GM19397 (cell line): ENCODE results near the gene EXOC5.
"Not testable (repeated sequence)": the region's sequence is repeated elsewhere in the genome, so short reads cannot be mapped to it uniquely, and the experiment has no call there.

Source experiments
- ATAC-seq: cut with Tn5 transposase; IDR thresholded peaks from one replicate; pipeline ENCODE4 v1.9.1; 2021; ENCODE audit warnings: mild to moderate bottlenecking, moderate library complexity; ENCODE audit not compliant: unreplicated experiment

Gene EXOC5

DNA sequence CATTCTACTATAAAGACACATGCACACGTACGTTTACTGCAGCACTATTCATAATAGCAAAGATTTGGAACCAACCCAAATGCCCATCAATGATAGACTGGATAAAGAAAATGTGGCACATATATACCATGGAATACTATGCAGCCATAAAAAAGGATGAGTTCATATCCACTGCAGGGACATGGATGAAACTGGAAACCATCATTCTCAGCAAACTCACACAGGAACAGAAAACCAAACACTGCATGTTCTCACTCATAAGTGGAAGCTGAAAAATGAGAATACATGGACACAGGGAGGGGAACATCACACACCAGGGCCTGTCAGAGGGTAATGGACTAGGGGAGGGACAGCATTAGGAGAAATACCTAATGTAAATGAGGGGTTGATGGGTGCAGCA, 10.5 kb downstream of the EXOC5 start:
- ATAC-seq = not testable (repeated sequence)

DNA sequence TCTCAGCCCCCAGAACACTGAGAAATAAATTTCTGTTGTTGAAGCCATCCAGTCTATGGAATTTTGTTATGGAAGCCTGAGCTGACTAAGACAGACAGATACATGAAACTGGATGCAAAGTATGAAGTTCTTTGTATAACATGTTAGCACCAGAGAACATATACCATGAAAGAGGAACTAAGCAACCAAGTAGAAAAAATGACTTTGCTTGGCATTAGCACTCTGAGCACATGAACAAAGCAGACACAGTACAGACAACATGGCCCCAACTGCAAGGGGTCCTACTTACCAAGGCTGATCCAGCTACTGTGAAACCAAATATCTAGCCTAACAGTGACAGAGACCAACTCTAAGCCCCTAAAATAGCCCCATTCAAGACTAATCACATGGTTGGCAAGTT, 13.8 kb downstream of the EXOC5 start:
- no peak for ATAC-seq

- ATAC-seq = no peak
Observed at GRCh38 chr14:57246933-57247657, 21.6 kb downstream of the EXOC5 start.

DNA sequence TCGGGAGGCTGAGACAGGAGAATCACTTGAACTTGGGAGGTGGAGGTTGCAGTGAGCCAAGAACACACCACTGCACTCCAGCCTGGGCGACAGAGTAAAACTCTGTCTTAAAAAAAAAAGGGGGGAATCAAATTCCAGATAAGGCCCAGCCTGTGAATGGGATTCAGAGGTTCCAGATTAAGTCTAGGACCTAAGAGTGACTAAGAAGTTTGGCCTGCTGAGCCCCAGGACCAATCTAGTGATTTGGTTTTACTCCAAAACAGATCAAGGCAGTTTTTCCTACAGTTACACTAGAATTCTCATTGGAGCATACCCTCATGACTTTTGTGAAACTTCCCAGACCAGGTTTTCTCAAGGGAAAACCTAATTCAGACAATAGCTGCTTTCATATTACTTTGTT, 22.8 kb downstream of the EXOC5 start:
- ATAC-seq = no peak

GRCh38 chr14:57244106-57244505, 24.6 kb downstream of the EXOC5 start:
- no peak for ATAC-seq

DNA sequence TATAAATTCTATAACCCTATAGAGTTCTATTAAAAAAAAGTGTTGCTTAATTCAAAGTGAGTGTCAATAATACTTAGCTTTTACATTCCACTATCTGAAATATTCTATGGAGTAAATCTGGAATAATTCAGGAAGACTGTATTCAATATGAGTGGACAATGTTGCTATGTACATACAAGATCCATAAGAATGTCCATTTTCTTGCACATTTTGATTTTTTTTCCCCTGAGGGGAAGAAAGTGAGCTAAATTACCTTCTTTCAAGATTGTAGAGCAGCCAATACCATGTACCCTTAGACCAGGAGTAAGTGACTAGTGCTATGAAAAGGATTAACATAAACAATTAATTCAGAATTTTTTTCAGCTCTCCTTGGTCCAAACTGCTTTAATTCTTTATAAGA, 25.4 kb downstream of the EXOC5 start:
- no peak for ATAC-seq

- ATAC-seq = not testable (repeated sequence)
Observed at GRCh38 chr14:57240115-57240514, 28.6 kb downstream of the EXOC5 start.

GRCh38 chr14:57232006-57232405, 36.7 kb downstream of the EXOC5 start:
- no peak for ATAC-seq

- not testable (repeated sequence) for ATAC-seq
Observed at GRCh38 chr14:57228320-57228719, 40.4 kb downstream of the EXOC5 start.

- no peak for ATAC-seq
Observed at GRCh38 chr14:57227083-57227482, 41.6 kb downstream of the EXOC5 start.

- ATAC-seq = no peak
Observed at GRCh38 chr14:57221931-57222330, 46.8 kb downstream of the EXOC5 start.

- no peak for ATAC-seq
Observed at GRCh38 chr14:57212919-57213318, 55.8 kb downstream of the EXOC5 start.

DNA sequence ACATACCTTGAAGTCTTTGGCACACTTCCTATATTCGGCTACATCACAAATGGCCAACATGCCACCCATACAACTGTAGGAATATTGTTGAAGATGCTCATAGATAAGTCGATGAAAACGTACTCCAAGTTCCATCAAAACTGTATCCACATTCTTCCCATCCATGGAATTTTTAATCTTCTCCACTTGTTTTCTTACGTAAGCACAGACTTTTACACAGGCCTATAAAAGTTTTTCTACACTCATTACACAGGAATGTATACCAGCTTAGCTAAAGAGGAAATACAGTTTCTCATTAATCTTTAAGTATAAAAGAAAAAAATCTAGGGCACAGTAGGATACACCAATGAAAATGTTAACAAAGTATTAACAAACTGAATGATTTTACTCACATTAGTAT, 59.1 kb downstream of the EXOC5 start:
- ATAC-seq = no peak

GRCh38 chr14:57205938-57206337, 62.8 kb downstream of the EXOC5 start:
- no peak for ATAC-seq

- ATAC-seq = not testable (repeated sequence)
Observed at GRCh38 chr14:57202672-57203071, 66.0 kb downstream of the EXOC5 start.

DNA sequence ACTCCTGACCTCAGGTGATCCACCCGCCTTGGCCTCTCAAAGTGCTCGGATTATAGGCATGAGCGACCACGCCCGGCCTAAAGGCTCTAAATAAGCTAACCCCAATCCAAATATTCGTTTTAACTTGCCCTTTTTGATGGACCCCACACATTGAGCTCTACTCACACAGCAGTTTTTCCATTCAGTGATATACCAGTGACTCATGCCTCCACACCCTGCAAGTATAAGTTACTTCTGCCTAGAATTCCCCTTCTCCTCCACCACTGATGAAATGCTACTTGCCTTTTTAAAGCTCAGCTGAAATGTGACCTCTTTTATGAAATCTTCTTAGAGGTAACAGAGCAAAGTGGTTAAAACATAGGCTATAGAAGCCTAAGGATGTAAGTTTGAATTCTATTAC, 68.8 kb downstream of the EXOC5 start:
- no peak for ATAC-seq

GRCh38 chr14:57189070-57189469, 79.6 kb downstream of the EXOC5 start:
- no peak for ATAC-seq

GRCh38 chr14:57182760-57183503, 85.8 kb downstream of the EXOC5 start:
- ATAC-seq = no peak

- no peak for ATAC-seq
Observed at GRCh38 chr14:57179273-57179672, 89.4 kb downstream of the EXOC5 start.

- ATAC-seq = no peak
Observed at GRCh38 chr14:57174466-57174865, 94.2 kb downstream of the EXOC5 start.

- no peak for ATAC-seq
Observed at GRCh38 chr14:57171903-57172302, 96.8 kb downstream of the EXOC5 start.

GRCh38 chr14:57171363-57171762, 97.3 kb downstream of the EXOC5 start:
- no peak for ATAC-seq
